WTC11 (cell line): ENCODE data around the gene AADACL4.

Experiments used
- ATF3 ChIP-seq: sonication (generic); formaldehyde crosslinking; conservative IDR thresholded peaks from 2 replicates; pipeline ENCODE4 v1.8.1; 2022; ENCODE audit warnings: mild to moderate bottlenecking, missing genetic modification reagents
- RELA ChIP-seq: sonication (generic); formaldehyde crosslinking; IDR thresholded peaks from 2 replicates; pipeline ENCODE4 v1.8.1; 2022; ENCODE audit warnings: missing genetic modification reagents, mild to moderate bottlenecking, borderline replicate concordance
- SP1 ChIP-seq: sonication (generic); formaldehyde crosslinking; conservative IDR thresholded peaks from 2 replicates; pipeline ENCODE4 v1.8.1; 2022; ENCODE audit warnings: missing genetic modification reagents
- USF2 ChIP-seq: sonication (generic); formaldehyde crosslinking; IDR thresholded peaks from 2 replicates; pipeline ENCODE4 v1.8.1; 2023; ENCODE audit warnings: mild to moderate bottlenecking, missing genetic modification reagents, moderate library complexity

- TF ChIP-seq USF2, result no peak
- no peak for TF ChIP-seq RELA (CRISPR knock-in tag)
- TF ChIP-seq SP1, result no peak
- TF ChIP-seq ATF3, result no peak
These were observed 18.6 kb upstream of the AADACL4 start for GRCh38 chr1:12625276-12625675.
